Measurements from ENCODE around the gene PLXDC1. TPM values are rescaled to one million over a fixed set of nuclear protein-coding genes. Genes with fewer than 3 reads are reported as not detected.

Gene PLXDC1
- total and polyA plus RNA-seq, 2 of the 8 experiments (the other 6 are each of a cell fraction or from before 2014, with no cell fraction given): 4.1 to 14.6 TPM

DNA sequence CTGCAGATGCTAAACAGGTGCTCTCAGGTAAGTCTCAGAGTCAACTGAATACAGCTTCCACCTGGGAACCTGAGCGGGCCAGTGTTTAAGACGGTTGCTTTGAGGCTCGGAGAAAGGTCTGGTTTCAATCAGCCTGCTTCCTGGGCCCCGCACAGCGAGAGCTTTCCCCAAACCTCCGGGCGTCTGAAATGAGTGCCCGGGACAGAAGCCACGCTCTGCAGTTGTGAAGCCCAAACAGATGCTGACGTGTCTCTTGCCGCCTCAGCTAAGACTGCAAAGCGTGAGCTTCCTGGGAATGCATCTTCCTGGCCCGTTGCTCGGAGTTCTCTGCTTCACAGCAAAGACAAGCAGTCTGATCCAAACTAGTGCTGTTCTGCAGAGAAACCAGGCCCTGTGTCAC lies 36.7 kb downstream of the PLXDC1 start:
- peaks cover 0 to 2% (median 0%) of the 10 kb centered on the region in 4 experiments; a peak in 1 of 7 replicates for H3K4me1 ChIP-seq (replicated peaks in 1 of 4; ENCODE audit: control insufficient read depth in 3 of 4, insufficient read depth in 4 of 4, low read length in 3 of 4)
- H3K23ac ChIP-seq (ENCODE audit: insufficient read length): no peak overlapping the region
- H3K23me2 ChIP-seq (ENCODE audit: low read depth, low read length): no peaks in the 10 kb centered on the region
- ChIA-PET CTCF (ENCODE audit: partially characterized antibody) (interaction anchor here (0.7 to 2.1 kb wide), 10 partner anchors 9 to 132 kb away, joined by 3 to 10 read pairs (median 4); no protein-coding TSS in a partner anchor), POLR2A (ENCODE audit: partially characterized antibody) (interaction anchor here (0.8 to 3.7 kb wide), 3 partner anchors 9 to 39 kb away, joined by 3 to 15 read pairs (median 5); no protein-coding TSS in a partner anchor)
- H2BK120ac ChIP-seq (replicated peaks; ENCODE audit: low read depth, low read length): no peak overlapping the region
- H3K4me2 ChIP-seq (ENCODE audit: insufficient read depth in 1 of 2, low read depth in 2 of 2, low read length in 2 of 2): no peak overlapping the region
- H2BK5ac ChIP-seq (ENCODE audit: low read depth, low read length): no peak overlapping the region
- no peaks in the 10 kb centered on the region; a peak in 2 of 7 replicates for H3K27me3 ChIP-seq (replicated peaks in 1 of 4; ENCODE audit: control insufficient read depth in 3 of 4, extremely low read depth in 1 of 4, insufficient read depth in 3 of 4, low read length in 3 of 4)
- no peak overlapping the region for H4K91ac ChIP-seq (replicated peaks; ENCODE audit: insufficient read length, low read length)
- H2AK5ac ChIP-seq (ENCODE audit: low read depth, low read length): no peak overlapping the region
- H2BK15ac ChIP-seq (ENCODE audit: low read length): no peak overlapping the region
- H3K14ac ChIP-seq (ENCODE audit: insufficient read length): no peak overlapping the region
- H2BK12ac ChIP-seq (ENCODE audit: low read depth, low read length): no peak overlapping the region
- no peak overlapping the region for H3K4me3 ChIP-seq (ENCODE audit: extremely low read depth in 1 of 4, insufficient read depth in 2 of 4, low read depth in 3 of 4, low read length in 4 of 4)
- H4K8ac ChIP-seq (ENCODE audit: extremely low read depth, insufficient read depth, low read length): no peak overlapping the region; the same call in 1 of the 2 replicates
- no peaks in the 10 kb centered on the region for H3K79me1 ChIP-seq (ENCODE audit: low read depth, low read length)
- H4K20me1 ChIP-seq (replicated peaks in 1 of 2; ENCODE audit: control insufficient read depth in 1 of 2, insufficient read depth in 2 of 2, low read length in 2 of 2): no peaks in the 10 kb centered on the region
- DNase-seq (ENCODE audit: low read depth in 1 of 2, low spot score in 2 of 2): no peak
- TF ChIP-seq CEBPB (IDR thresholded peaks at IDR 0.05; ENCODE audit: low read depth, low read length): no peak
- TF ChIP-seq KDM1A (IDR thresholded peaks at IDR 0.05; ENCODE audit: borderline replicate concordance, low read length): no peak
- no peak for TF ChIP-seq RBBP5 (IDR thresholded peaks at IDR 0.05; ENCODE audit: borderline replicate concordance, low read depth, low read length)
- TF ChIP-seq CTBP2 (IDR thresholded peaks at IDR 0.05; ENCODE audit: borderline replicate concordance, insufficient read depth, insufficient read length, low read length): no peak
- no peak for TF ChIP-seq SIN3A (conservative IDR thresholded peaks at IDR 0.05 in 1 of 2, IDR thresholded peaks at IDR 0.05 in 1 of 2; ENCODE audit: low read depth in 1 of 2, low read length in 2 of 2)
- TF ChIP-seq BRCA1 (IDR thresholded peaks at IDR 0.05; ENCODE audit: low read depth, low read length): no peak
- no peak for TF ChIP-seq FOSL1 (IDR thresholded peaks at IDR 0.05; ENCODE audit: insufficient read depth, low read depth, low read length)
- TF ChIP-seq TAF1 (IDR thresholded peaks at IDR 0.05; ENCODE audit: low read depth, low read length): no peak
- no peak for TF ChIP-seq SUZ12 (IDR thresholded peaks at IDR 0.05; ENCODE audit: low read length)
- TF ChIP-seq POLR2A (IDR thresholded peaks at IDR 0.05; ENCODE audit: control extremely low read depth in 1 of 2, low read depth in 2 of 2, low read length in 2 of 2): no peak
- TF ChIP-seq MAFK (IDR thresholded peaks at IDR 0.05; ENCODE audit: low read depth, low read length): no peak
- TF ChIP-seq CREB1 (IDR thresholded peaks at IDR 0.05): no peak
- TF ChIP-seq KDM4A (IDR thresholded peaks at IDR 0.05; ENCODE audit: low read depth, low read length, severe bottlenecking): no peak
- WGBS, 2 experiments (ENCODE audit: extremely low coverage in 1 of 2, insufficient coverage in 1 of 2, insufficient read length in 1 of 2, insufficient replicate concordance in 2 of 2, low coverage in 1 of 2, low lambda C conversion rate in 2 of 2, missing lambda C conversion rate in 1 of 2): 91% methylated on average over 14 of the region's 14 CpGs; no CpG with 5 or more reads in 1 of the 2 experiments
- no peaks in the 10 kb centered on the region for H3K36me3 ChIP-seq (ENCODE audit: control insufficient read depth in 2 of 4, insufficient read depth in 4 of 4, low read length in 3 of 4)
- H2BK20ac ChIP-seq (ENCODE audit: low read length): no peak overlapping the region
- no peak overlapping the region for H3K27ac ChIP-seq (ENCODE audit: low read depth, low read length)
- no peak overlapping the region for H3K4ac ChIP-seq (replicated peaks; ENCODE audit: insufficient read length, low read depth, low read length)
- no peak overlapping the region for H3K18ac ChIP-seq (ENCODE audit: extremely low read depth, low read length)
- H3K56ac ChIP-seq (replicated peaks; ENCODE audit: insufficient read length, low read depth, low read length): no peak overlapping the region
- FAIRE-seq: no peak
- no peak overlapping the region for H4K5ac ChIP-seq (ENCODE audit: insufficient read length, low read depth, low read length)
- H3K79me2 ChIP-seq (ENCODE audit: control insufficient read depth in 1 of 2, insufficient read depth in 2 of 2, low read length in 2 of 2): no peaks in the 10 kb centered on the region
- peak overlapping the region in 1 of 4 experiments; percentile 13; a peak in 2 of 7 replicates for H3K9ac ChIP-seq (replicated peaks in 1 of 4; ENCODE audit: extremely low read depth in 1 of 4, low read depth in 3 of 4, low read length in 3 of 4)
- H2AFZ ChIP-seq (ENCODE audit: low read length): no peak overlapping the region
- no peaks in the 10 kb centered on the region for H3K9me3 ChIP-seq (ENCODE audit: insufficient read depth in 2 of 2, low read depth in 1 of 2, low read length in 1 of 2)

Data from H1 (cell line).